IMR-90 (cell line): ENCODE data around the gene IRF5. TPM values are rescaled to one million over a fixed set of nuclear protein-coding genes. Genes with fewer than 3 reads are reported as not detected.

Experiments
- ATAC-seq: fragments of 200-7000 bp; cut with Tn5 transposase; 2 replicates; pipeline ENCODE4 v1.9.1; 2020; ENCODE audit warnings: low read depth, mild to moderate bottlenecking, moderate library complexity
- BruUV-seq: library from RNA; stranded (reverse); fragments of 400-500 nt; replicated peaks from 2 replicates; lab custom pipeline; 2021; lab: Mats Ljungman, UMichigan
- CTCF ChIA-PET: fragments of 300-600 bp; formaldehyde crosslinking; extraction: SDS; loops from one replicate; lab custom pipeline; 2021; ENCODE audit warnings: antibody characterized with exemption; lab: Yijun Ruan, JAX
- POLR2A ChIA-PET: fragments of 300-600 bp; sonication (Branson Sonifier 250); formaldehyde crosslinking; loops from one replicate; lab custom pipeline; 2022; ENCODE audit warnings: antibody characterized with exemption; ENCODE audit not compliant: unreplicated experiment; lab: Charles Lee
- DNase-seq: peaks from one replicate; pipeline ENCODE4 v3.0.0; 2013
- H2AFZ ChIP-seq: replicated peaks from 2 replicates; pipeline ENCODE3; 2013; ENCODE audit warnings: low read length, mild to moderate bottlenecking; ENCODE audit not compliant: poor library complexity
- H2AK5ac ChIP-seq: 2 replicates; pipeline ENCODE4 v1.6.1; 2013; ENCODE audit warnings: low read depth, low read length, inconsistent platforms
- H2AK9ac ChIP-seq: replicated peaks from 2 replicates; pipeline ENCODE3; 2013; ENCODE audit warnings: mild to moderate bottlenecking, low read depth, low read length, moderate library complexity; ENCODE audit not compliant: poor library complexity
- H2BK120ac ChIP-seq: 2 replicates; pipeline ENCODE4 v1.6.1; 2013; ENCODE audit warnings: low read depth, low read length, inconsistent platforms
- H2BK15ac ChIP-seq: 3 replicates; pipeline ENCODE4 v1.6.1; 2013; ENCODE audit warnings: low read depth, low read length, inconsistent platforms
- H2BK20ac ChIP-seq: 2 replicates; pipeline ENCODE4 v1.6.1; 2013; ENCODE audit warnings: low read depth, mild to moderate bottlenecking, inconsistent platforms, low read length, moderate library complexity
- H2BK5ac ChIP-seq: 2 replicates; pipeline ENCODE4 v1.6.1; 2013; ENCODE audit warnings: mild to moderate bottlenecking, low read depth, low read length, inconsistent platforms; ENCODE audit not compliant: poor library complexity, severe bottlenecking
- H3K14ac ChIP-seq: replicated peaks from 2 replicates; pipeline ENCODE4 v1.6.1; 2013; ENCODE audit warnings: low read depth, low read length, inconsistent platforms
- H3K18ac ChIP-seq: 2 replicates; pipeline ENCODE4 v1.6.1; 2013; ENCODE audit warnings: low read depth, low read length, control low read depth
- H3K23ac ChIP-seq: 2 replicates; pipeline ENCODE4 v1.6.1; 2013; ENCODE audit warnings: low read depth, low read length, inconsistent platforms
- H3K27ac ChIP-seq: 2 replicates; pipeline ENCODE4 v1.5.1; 2013; ENCODE audit warnings: mild to moderate bottlenecking, control low read depth, low read length; ENCODE audit not compliant: insufficient read depth
- H3K27me3 ChIP-seq: 2 replicates; pipeline ENCODE4 v1.6.1; 2013; ENCODE audit warnings: low read length; ENCODE audit not compliant: control insufficient read depth, insufficient read depth
- H3K36me3 ChIP-seq: 2 replicates; pipeline ENCODE4 v1.6.1; 2013; ENCODE audit warnings: low read length, mixed read lengths; ENCODE audit not compliant: control insufficient read depth, insufficient read depth
- H3K4ac ChIP-seq: 2 replicates; pipeline ENCODE4 v1.6.1; 2013; ENCODE audit warnings: low read depth, low read length, inconsistent platforms
- H3K4me1 ChIP-seq: 2 replicates; pipeline ENCODE4 v1.6.1; 2013; ENCODE audit warnings: low read length, mixed read lengths; ENCODE audit not compliant: control insufficient read depth, insufficient read depth
- H3K4me2 ChIP-seq: 2 replicates; pipeline ENCODE4 v1.6.1; 2013; ENCODE audit warnings: low read depth, mild to moderate bottlenecking, control low read depth, low read length, moderate library complexity
- H3K4me3 ChIP-seq: 2 replicates; pipeline ENCODE4 v1.5.1; 2013; ENCODE audit warnings: low read depth, mild to moderate bottlenecking, control low read depth, low read length, moderate library complexity; ENCODE audit not compliant: insufficient read depth
- H3K56ac ChIP-seq: 2 replicates; pipeline ENCODE4 v1.6.1; 2013; ENCODE audit warnings: low read length, inconsistent platforms; ENCODE audit not compliant: insufficient read depth; ENCODE audit errors: extremely low read depth
- H3K79me1 ChIP-seq, 2 experiments: 2 replicates each; pipeline ENCODE4 v1.6.1; 2013; ENCODE audit warnings: low read length in 2 of 2, inconsistent platforms in 1 of 2, low read depth in 1 of 2
- H3K9ac ChIP-seq: 2 replicates; pipeline ENCODE4 v1.6.1; 2013; ENCODE audit warnings: low read depth, low read length, control low read depth
- H3K9me1 ChIP-seq: 2 replicates; pipeline ENCODE4 v1.6.1; 2013; ENCODE audit warnings: low read length, inconsistent platforms; ENCODE audit not compliant: insufficient read depth
- H3K9me3 ChIP-seq: 2 replicates; pipeline ENCODE4 v1.6.1; 2013; ENCODE audit warnings: low read length; ENCODE audit not compliant: control insufficient read depth, insufficient read depth
- H4K20me1 ChIP-seq: 2 replicates; pipeline ENCODE4 v1.6.1; 2013; ENCODE audit warnings: low read length, inconsistent platforms; ENCODE audit not compliant: insufficient read depth
- H4K5ac ChIP-seq: 2 replicates; pipeline ENCODE4 v1.6.1; 2013; ENCODE audit warnings: mild to moderate bottlenecking, low read depth, low read length, control low read depth
- H4K8ac ChIP-seq, 2 experiments: 2 replicates each; pipeline ENCODE4 v1.6.1; 2013; ENCODE audit warnings: low read depth in 2 of 2, low read length in 2 of 2, control low read depth in 1 of 2, inconsistent platforms in 1 of 2
- H4K91ac ChIP-seq: 2 replicates; pipeline ENCODE4 v1.6.1; 2013; ENCODE audit warnings: low read depth, low read length, inconsistent platforms; ENCODE audit not compliant: insufficient read depth
- BHLHE40 ChIP-seq: fragments of 150-350 bp; IDR thresholded peaks from 2 replicates; pipeline ENCODE4 v1.6.1; 2016; ENCODE audit warnings: mild to moderate bottlenecking, low read depth, low read length
- CEBPB ChIP-seq: IDR thresholded peaks from 2 replicates; pipeline ENCODE4 v1.6.1; 2012; ENCODE audit warnings: low read depth, low read length, improper control_type of control experiment
- CHD1 ChIP-seq: IDR thresholded peaks from 2 replicates; pipeline ENCODE4 v1.6.1; 2012; ENCODE audit warnings: low read depth, low read length, improper control_type of control experiment
- CTCF ChIP-seq: conservative IDR thresholded peaks from 2 replicates; pipeline ENCODE4 v1.5.1; 2012; ENCODE audit warnings: mild to moderate bottlenecking, low read depth, low read length, improper control_type of control experiment
- FOS ChIP-seq: fragments of 150-350 bp; IDR thresholded peaks from 2 replicates; pipeline ENCODE4 v1.6.1; 2016; ENCODE audit warnings: low read depth, low read length
- MAFK ChIP-seq: IDR thresholded peaks from 2 replicates; pipeline ENCODE4 v1.6.1; 2012; ENCODE audit warnings: low read depth, low read length, improper control_type of control experiment
- MAZ ChIP-seq: IDR thresholded peaks from 2 replicates; pipeline ENCODE4 v1.6.1; 2012; ENCODE audit warnings: low read depth, mild to moderate bottlenecking, low read length, improper control_type of control experiment, moderate library complexity, borderline replicate concordance
- MXI1 ChIP-seq: IDR thresholded peaks from 2 replicates; pipeline ENCODE4 v1.6.1; 2012; ENCODE audit warnings: low read depth, mild to moderate bottlenecking, low read length, moderate library complexity, borderline replicate concordance
- NFE2L2 ChIP-seq: fragments of 150-350 bp; IDR thresholded peaks from 2 replicates; pipeline ENCODE4 v1.6.1; 2016; ENCODE audit warnings: low read depth, mild to moderate bottlenecking, low read length
- POLR2A ChIP-seq: IDR thresholded peaks from 2 replicates; pipeline ENCODE4 v1.6.1; 2012; ENCODE audit warnings: mild to moderate bottlenecking, low read depth, low read length
- RAD21 ChIP-seq: IDR thresholded peaks from 2 replicates; pipeline ENCODE4 v1.6.1; 2012; ENCODE audit warnings: low read length, improper control_type of control experiment
- RCOR1 ChIP-seq: IDR thresholded peaks from 2 replicates; pipeline ENCODE4 v1.6.1; 2012; ENCODE audit warnings: mild to moderate bottlenecking, low read length, improper control_type of control experiment; ENCODE audit not compliant: insufficient replicate concordance
- RFX5 ChIP-seq: IDR thresholded peaks from 2 replicates; pipeline ENCODE4 v1.8.0; 2012; ENCODE audit warnings: low read depth, mild to moderate bottlenecking, low read length, moderate library complexity
- SMC3 ChIP-seq: fragments of 150-350 bp; IDR thresholded peaks from 2 replicates; pipeline ENCODE4 v1.6.1; 2016; ENCODE audit warnings: low read depth, mild to moderate bottlenecking, antibody characterized with exemption, low read length, moderate library complexity
- USF2 ChIP-seq: fragments of 150-350 bp; IDR thresholded peaks from 2 replicates; pipeline ENCODE4 v1.6.1; 2017; ENCODE audit warnings: mild to moderate bottlenecking, antibody characterized with exemption, low read length, low read depth
- WGBS, 2 experiments: methylation state at CpG; one replicate each; pipeline versions ENCODE4 v1.1.5 to v1.1.7; 2013; ENCODE audit warnings: missing lambda C conversion rate in 2 of 2; ENCODE audit not compliant: insufficient read length in 1 of 2; ENCODE audit errors: extremely low coverage in 2 of 2; 5-methylcytosine and 5-hydroxymethylcytosine counted together
- dilution Hi-C: fragments of 300-500 bp; cut with HindIII; formaldehyde crosslinking; loops from one replicate; pipeline ENCODE4 v1.14.3; 2018; ENCODE audit warnings: low sequenced_read_pairs; ENCODE audit not compliant: unreplicated experiment
- in situ Hi-C: fragments of 300-500 bp; cut with MboI; formaldehyde crosslinking; loops from 3 replicates; pipeline ENCODE4 v1.14.3; 2019; ENCODE audit warnings: low sequenced_read_pairs, inconsistent platforms, mixed read lengths
- intact Hi-C: fragments of 100-400 bp; cut with micrococcal nuclease; formaldehyde crosslinking; loops from 2 replicates; pipeline ENCODE4 v1.10.0; 2022
- polyA plus RNA-seq, 3 experiments: library from polyadenylated mRNA; depleted of rRNA; stranded (reverse); fragments of >200 nt; gene quantifications; 2 replicates each; pipeline ENCODE4 v1.2.3, GENCODE V29; 2012; ENCODE audit warnings: low replicate concordance in 1 of 3
- total RNA-seq: library from RNA; depleted of rRNA; stranded (reverse); fragments of >200 nt; gene quantifications from 2 replicates; pipeline ENCODE4 v1.2.3, GENCODE V29; 2012

The IRF5 gene
- total and polyA plus RNA-seq, 2 of the 4 experiments (the other 2 are of a cell fraction): 0.14 to 0.18 TPM

DNA sequence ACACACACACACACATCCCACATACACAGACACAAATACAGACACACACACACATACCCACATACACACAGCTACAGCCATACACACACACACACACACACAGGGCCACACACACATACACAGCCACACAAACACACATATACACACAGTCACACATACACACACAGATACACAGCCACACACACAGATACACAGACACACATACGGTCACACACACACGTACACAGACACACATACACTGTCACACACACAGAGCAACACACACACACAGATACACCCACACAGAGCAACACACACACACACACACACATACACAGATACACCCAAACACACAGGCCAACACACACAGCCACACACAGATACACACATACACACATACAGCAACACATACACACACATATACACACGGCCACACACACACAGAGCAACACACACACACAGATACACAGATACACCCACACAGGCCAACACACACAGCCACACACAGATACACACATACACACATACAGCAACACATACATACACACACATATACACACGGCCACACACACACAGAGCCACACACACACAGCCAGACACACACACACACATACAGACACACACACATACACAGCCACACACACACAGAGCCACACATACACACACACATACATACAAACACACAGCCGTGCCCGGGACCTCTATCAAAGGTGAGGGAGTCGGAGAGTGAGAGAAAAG lies 49.5 kb upstream of the IRF5 start:
- no peaks in the 10 kb centered on the region for H3K4me1 ChIP-seq
- peak overlapping the region; percentile 95 for H2BK5ac ChIP-seq
- 62% methylated on average over 3 of the region's 7 CpGs; no CpG with 5 or more reads in 1 of the 2 experiments for WGBS, 2 experiments
- no peak overlapping the region for H3K23ac ChIP-seq
- peak overlapping the region; percentile 28; the same call in 1 of the 2 replicates for H2AK5ac ChIP-seq
- no peak overlapping the region for H2BK15ac ChIP-seq
- H3K27ac ChIP-seq: no peak overlapping the region
- peak overlapping the region; percentile 51 for H2AFZ ChIP-seq
- H3K14ac ChIP-seq: no peak overlapping the region
- H3K18ac ChIP-seq: no peak overlapping the region
- H3K9me1 ChIP-seq: no peaks in the 10 kb centered on the region
- no peak overlapping the region for H3K4ac ChIP-seq
- H3K4me2 ChIP-seq: no peak overlapping the region
- H3K79me1 ChIP-seq: no peaks in the 10 kb centered on the region
- ATAC-seq (no peak), DNase-seq (no peak)
- no TSS peak for BruUV-seq
- CTCF ChIA-PET: no interaction called here
- no peak overlapping the region for H3K4me3 ChIP-seq
- H3K36me3 ChIP-seq: no peaks in the 10 kb centered on the region
- POLR2A ChIA-PET: no interaction called here
- no peak overlapping the region for H4K91ac ChIP-seq
- intact Hi-C loops: no loop called here
- dilution Hi-C loops: no loop called here
- H2BK120ac ChIP-seq: no peak overlapping the region
- H4K8ac ChIP-seq: no peak overlapping the region
- no peak overlapping the region for H3K9ac ChIP-seq
- in situ Hi-C loops: loop anchor here (25.0 kb wide), 1 partner anchor 426 kb away; the partner anchor contains the start of gene HILPDA
- peaks cover 16% of the 10 kb centered on the region for H3K27me3 ChIP-seq
- no peaks in the 10 kb centered on the region for H3K9me3 ChIP-seq
- no peak overlapping the region for H4K5ac ChIP-seq
- H2BK20ac ChIP-seq: no peak overlapping the region
- peaks cover 4% of the 10 kb centered on the region; the same call in 1 of the 2 replicates for H4K20me1 ChIP-seq
- no peak overlapping the region for H3K56ac ChIP-seq
- no peak overlapping the region for H2AK9ac ChIP-seq
- TF ChIP-seq MAFK: no peak
- no peak for TF ChIP-seq SMC3
- no peak for TF ChIP-seq BHLHE40
- TF ChIP-seq CHD1: no peak
- no peak for TF ChIP-seq RCOR1
- no peak for TF ChIP-seq RAD21
- no peak for TF ChIP-seq POLR2A
- no peak for TF ChIP-seq RFX5
- no peak for TF ChIP-seq NFE2L2
- TF ChIP-seq MAZ: no peak
- TF ChIP-seq CTCF: no peak
- TF ChIP-seq MXI1: no peak
- no peak for TF ChIP-seq USF2
- no peak for TF ChIP-seq FOS
- TF ChIP-seq CEBPB: no peak
